PC-3 (cell line): ENCODE data around the gene SAMD4A. TPM values are rescaled to one million over a fixed set of nuclear protein-coding genes. Genes with fewer than 3 reads are reported as not detected.

Source experiments
- ATAC-seq: fragments of 200-7000 bp; cut with Tn5 transposase; 2 replicates; pipeline ENCODE4 v1.9.1; 2020; ENCODE audit warnings: mild to moderate bottlenecking, moderate library complexity
- BruUV-seq: library from RNA; stranded (reverse); fragments of 400-500 nt; replicated peaks from 2 replicates; lab custom pipeline; 2021; lab: Mats Ljungman, UMichigan
- CTCF ChIA-PET: fragments of 300-600 bp; sonication (Branson Sonifier 250); formaldehyde crosslinking; loops from one replicate; lab custom pipeline; 2022; ENCODE audit warnings: antibody characterized with exemption; lab: Charles Lee
- POLR2A ChIA-PET: fragments of 300-600 bp; sonication (Branson Sonifier 250); formaldehyde crosslinking; loops from one replicate; lab custom pipeline; 2022; ENCODE audit warnings: antibody characterized with exemption; ENCODE audit not compliant: unreplicated experiment; lab: Charles Lee
- DNase-seq: peaks from one replicate; pipeline ENCODE4 v3.0.0-alpha.2; 2015
- H2AFZ ChIP-seq: fragments of 300-600 bp; sonication (generic); 2 replicates; pipeline ENCODE4 v1.6.0; 2016; ENCODE audit warnings: antibody characterized with exemption, low read length
- H3F3A ChIP-seq: fragments of 300-600 bp; sonication (generic); one replicate; pipeline ENCODE4 v1.6.0; 2017; ENCODE audit warnings: antibody characterized with exemption, low read length, control low read depth, mild to moderate bottlenecking; ENCODE audit not compliant: unreplicated experiment
- H3K27ac ChIP-seq: fragments of 300-600 bp; sonication (generic); 2 replicates; pipeline ENCODE4 v1.5.1; 2016; ENCODE audit warnings: mild to moderate bottlenecking, low read length
- H3K27me3 ChIP-seq: fragments of 300-600 bp; sonication (generic); 2 replicates; pipeline ENCODE4 v1.6.1; 2016; ENCODE audit warnings: low read length, mixed read lengths
- H3K36me3 ChIP-seq: fragments of 300-600 bp; sonication (generic); 2 replicates; pipeline ENCODE4 v1.6.1; 2016; ENCODE audit warnings: low read depth, mixed run types, low read length, mixed read lengths
- H3K4me1 ChIP-seq: fragments of 300-600 bp; sonication (generic); 2 replicates; pipeline ENCODE4 v1.5.1; 2016; ENCODE audit warnings: low read length; ENCODE audit not compliant: insufficient read depth
- H3K4me2 ChIP-seq: fragments of 300-600 bp; sonication (generic); 2 replicates; pipeline ENCODE4 v1.6.0; 2016; ENCODE audit warnings: low read length
- H3K4me3 ChIP-seq: fragments of 300-600 bp; sonication (generic); 2 replicates; pipeline ENCODE4 v1.5.1; 2016; ENCODE audit warnings: mild to moderate bottlenecking, low read length, mixed read lengths
- H3K79me2 ChIP-seq: fragments of 300-600 bp; sonication (generic); 2 replicates; pipeline ENCODE4 v1.6.1; 2017; ENCODE audit warnings: low read length, mixed read lengths
- H3K9ac ChIP-seq: fragments of 300-600 bp; sonication (generic); 2 replicates; pipeline ENCODE4 v1.6.0; 2016; ENCODE audit warnings: mild to moderate bottlenecking, low read length
- H3K9me2 ChIP-seq: fragments of 300-600 bp; sonication (generic); replicated peaks from 2 replicates; pipeline ENCODE4 v1.6.1; 2016; ENCODE audit warnings: mixed run types, low read length, mixed read lengths
- H3K9me3 ChIP-seq: fragments of 300-600 bp; sonication (generic); 2 replicates; pipeline ENCODE4 v1.6.1; 2016; ENCODE audit warnings: low read length, mixed read lengths
- H4K20me1 ChIP-seq: fragments of 300-600 bp; sonication (generic); 2 replicates; pipeline ENCODE4 v1.6.1; 2016; ENCODE audit warnings: low read length, mixed read lengths
- EZH2 ChIP-seq: fragments of 300-600 bp; sonication (generic); IDR thresholded peaks from one replicate; pipeline ENCODE4 v1.6.1; 2017; ENCODE audit warnings: antibody characterized with exemption, mild to moderate bottlenecking, low read length; ENCODE audit not compliant: unreplicated experiment
- EZH2phosphoT487 ChIP-seq: fragments of 300-600 bp; sonication (generic); IDR thresholded peaks from 2 replicates; pipeline ENCODE4 v1.6.1; 2018; ENCODE audit warnings: mild to moderate bottlenecking, antibody characterized with exemption, low read length, borderline replicate concordance
- intact Hi-C: fragments of 100-400 bp; cut with micrococcal nuclease; formaldehyde crosslinking; loops from 2 replicates; pipeline ENCODE4 v1.9.0; 2023
- total RNA-seq: library from RNA; depleted of rRNA; stranded (reverse); fragments of >200 nt; gene quantifications from 2 replicates; pipeline ENCODE4 v1.2.3, GENCODE V29; 2014
- TF ChIP-seq, protein P1 (sequence below): fragments of 300-600 bp; sonication (generic); conservative IDR thresholded peaks from 2 replicates; pipeline ENCODE4 v1.5.1; 2017; ENCODE audit warnings: antibody characterized with exemption, low read depth, mild to moderate bottlenecking, low read length

SAMD4A gene
- total RNA-seq, 1 experiment from 2014 or later = 42.9 TPM

GRCh38 chr14:54570047-54570446, 3.1 kb downstream of the SAMD4A start:
- no peak overlapping the region for H3K9ac ChIP-seq
- ATAC-seq = no peak
- peaks cover 88% of the 10 kb centered on the region for H3K79me2 ChIP-seq
- H3F3A ChIP-seq = peaks cover 4% of the 10 kb centered on the region
- peak overlapping the region; percentile 85 for H3K4me3 ChIP-seq
- no peaks in the 10 kb centered on the region for H3K9me2 ChIP-seq
- CTCF ChIA-PET = no interaction called here
- H3K4me1 ChIP-seq = peaks cover 28% of the 10 kb centered on the region
- intact Hi-C loops = no loop called here
- peak overlapping the region; percentile 15 for H3K27ac ChIP-seq
- peak overlapping the region; percentile 88 for H3K4me2 ChIP-seq
- no peak overlapping the region for H2AFZ ChIP-seq
- no peaks in the 10 kb centered on the region for H3K27me3 ChIP-seq
- peaks cover 8% of the 10 kb centered on the region for H3K9me3 ChIP-seq
- peaks cover 28% of the 10 kb centered on the region for H4K20me1 ChIP-seq
- no peak for TF ChIP-seq EZH2phosphoT487
- TF ChIP-seq, protein P1, sequence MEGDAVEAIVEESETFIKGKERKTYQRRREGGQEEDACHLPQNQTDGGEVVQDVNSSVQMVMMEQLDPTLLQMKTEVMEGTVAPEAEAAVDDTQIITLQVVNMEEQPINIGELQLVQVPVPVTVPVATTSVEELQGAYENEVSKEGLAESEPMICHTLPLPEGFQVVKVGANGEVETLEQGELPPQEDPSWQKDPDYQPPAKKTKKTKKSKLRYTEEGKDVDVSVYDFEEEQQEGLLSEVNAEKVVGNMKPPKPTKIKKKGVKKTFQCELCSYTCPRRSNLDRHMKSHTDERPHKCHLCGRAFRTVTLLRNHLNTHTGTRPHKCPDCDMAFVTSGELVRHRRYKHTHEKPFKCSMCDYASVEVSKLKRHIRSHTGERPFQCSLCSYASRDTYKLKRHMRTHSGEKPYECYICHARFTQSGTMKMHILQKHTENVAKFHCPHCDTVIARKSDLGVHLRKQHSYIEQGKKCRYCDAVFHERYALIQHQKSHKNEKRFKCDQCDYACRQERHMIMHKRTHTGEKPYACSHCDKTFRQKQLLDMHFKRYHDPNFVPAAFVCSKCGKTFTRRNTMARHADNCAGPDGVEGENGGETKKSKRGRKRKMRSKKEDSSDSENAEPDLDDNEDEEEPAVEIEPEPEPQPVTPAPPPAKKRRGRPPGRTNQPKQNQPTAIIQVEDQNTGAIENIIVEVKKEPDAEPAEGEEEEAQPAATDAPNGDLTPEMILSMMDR = no peak
- no peak for TF ChIP-seq EZH2
- POLR2A ChIA-PET = interaction anchor here (0.6 kb wide), 1 partner anchor 41 kb away, joined by 3 read pairs; no protein-coding TSS in a partner anchor
- DNase-seq = peak; percentile 15
- peaks cover 43% of the 10 kb centered on the region for H3K36me3 ChIP-seq
- BruUV-seq = no TSS peak

GRCh38 chr14:54570631-54571415, 3.9 kb downstream of the SAMD4A start:
- Histone ChIP-seq H3K4me1 (peaks cover 28% of the 10 kb centered on the region), H3K9me2 (no peaks in the 10 kb centered on the region), H3K4me3 (peak overlapping the region; percentile 85), H3K36me3 (peaks cover 43% of the 10 kb centered on the region), H3K27ac (peak overlapping the region; percentile 15), H2AFZ (no peak overlapping the region), H3F3A (peaks cover 4% of the 10 kb centered on the region), H3K4me2 (peak overlapping the region; percentile 88), H3K27me3 (no peaks in the 10 kb centered on the region), H3K9ac (no peak overlapping the region), H3K79me2 (peaks cover 96% of the 10 kb centered on the region), H4K20me1 (peaks cover 28% of the 10 kb centered on the region), H3K9me3 (peaks cover 8% of the 10 kb centered on the region)
- ChIA-PET CTCF (interaction anchor here (0.6 to 1.1 kb wide), 2 partner anchors 203 to 234 kb away, joined by 3 read pairs; no protein-coding TSS in a partner anchor), POLR2A (interaction anchor here (0.6 kb wide), 3 partner anchors 27 to 124 kb away, joined by 3 read pairs; no protein-coding TSS in a partner anchor)
- 0 out of 2 replicates have a peak, but pooled peaks have one; percentile 3 for ATAC-seq
- DNase-seq = peak; percentile 93
- TF ChIP-seq EZH2 (no peak), EZH2phosphoT487 (no peak)
- TF ChIP-seq, protein P1 = no peak
- no TSS peak for BruUV-seq
- intact Hi-C loops = no loop called here

- H2AFZ ChIP-seq = no peak overlapping the region
- H4K20me1 ChIP-seq = peaks cover 39% of the 10 kb centered on the region
- intact Hi-C loops = no loop called here
- peaks cover 34% of the 10 kb centered on the region for H3K4me1 ChIP-seq
- no peaks in the 10 kb centered on the region for H3K27me3 ChIP-seq
- H3K79me2 ChIP-seq = peaks cover 99% of the 10 kb centered on the region
- H3F3A ChIP-seq = peaks cover 4% of the 10 kb centered on the region
- H3K36me3 ChIP-seq = peaks cover 55% of the 10 kb centered on the region
- no peak for TF ChIP-seq EZH2
- no peak for TF ChIP-seq EZH2phosphoT487
- TF ChIP-seq, protein P1 = peak; percentile 97
- no peaks in the 10 kb centered on the region for H3K9me2 ChIP-seq
- ATAC-seq (no peak), DNase-seq (peak; percentile 82)
- BruUV-seq = no TSS peak
- no peak overlapping the region for H3K4me2 ChIP-seq
- H3K27ac ChIP-seq = no peak overlapping the region
- H3K4me3 ChIP-seq = no peak overlapping the region
- no peak overlapping the region for H3K9ac ChIP-seq
- ChIA-PET CTCF (no interaction called here), POLR2A (no interaction called here)
- H3K9me3 ChIP-seq = peaks cover 8% of the 10 kb centered on the region
These were observed 5.4 kb downstream of the SAMD4A start for GRCh38 chr14:54572316-54572715.
